HEK293 (cell line): ENCODE data around the gene HCFC1.
A peak's percentile ranks its signal among the peaks of the same experiment; 100 is the strongest.

Source experiments
- CTCF ChIA-PET: fragments of 350-600 bp; formaldehyde crosslinking; extraction: SDS; loops from one replicate; lab custom pipeline; 2021; ENCODE audit warnings: antibody characterized with exemption; lab: Yijun Ruan, JAX
- POLR2A ChIA-PET: fragments of 300-600 bp; formaldehyde crosslinking; extraction: SDS; loops from one replicate; lab custom pipeline; 2020; ENCODE audit warnings: antibody characterized with exemption, inconsistent platforms; lab: Yijun Ruan, JAX
- H3K27ac ChIP-seq: fragments of 200-500 bp; sonication (Bioruptor generic); 2 replicates; pipeline ENCODE4 v1.5.1; 2014; ENCODE audit warnings: low read depth, low read length, control low read depth, inconsistent platforms; ENCODE audit errors: extremely low read depth
- H3K36me3 ChIP-seq, 2 experiments: fragments of 200-500 bp in 1 of 2; sonication (Bioruptor generic) in 1 of 2; 1 replicate in 1 of 2; 2 replicates in 1 of 2; pipeline ENCODE4 v1.5.1; 2014 to 2017; ENCODE audit warnings: inconsistent platforms in 2 of 2, low read length in 2 of 2; ENCODE audit not compliant: control insufficient read depth in 2 of 2, insufficient read depth in 1 of 2
- H3K4me1 ChIP-seq: fragments of 200-500 bp; sonication (Bioruptor generic); 2 replicates; pipeline ENCODE4 v1.5.1; 2014; ENCODE audit warnings: mild to moderate bottlenecking, low read length, inconsistent platforms; ENCODE audit not compliant: control insufficient read depth, insufficient read depth
- H3K4me3 ChIP-seq: 2 replicates; pipeline ENCODE4 v1.5.1; 2011; ENCODE audit warnings: low read depth, mild to moderate bottlenecking, control low read depth, low read length, moderate library complexity
- H3K9me3 ChIP-seq: fragments of 200-500 bp; sonication (Bioruptor generic); 2 replicates; pipeline ENCODE4 v1.5.1; 2014; ENCODE audit warnings: low read depth, low read length, inconsistent platforms; ENCODE audit not compliant: control insufficient read depth, insufficient read depth
- MZF1 ChIP-seq: fragments of 450-650 bp; formaldehyde crosslinking; IDR thresholded peaks from 2 replicates; pipeline ENCODE4 v1.5.1; 2017; ENCODE audit warnings: missing biosample characterization, missing genetic modification characterization, borderline replicate concordance
- PRDM1 ChIP-seq: fragments of 450-650 bp; formaldehyde crosslinking; IDR thresholded peaks from 2 replicates; pipeline ENCODE4; 2016; ENCODE audit warnings: missing biosample characterization, missing genetic modification characterization
- SALL2 ChIP-seq: fragments of 450-650 bp; formaldehyde crosslinking; IDR thresholded peaks from 2 replicates; pipeline ENCODE4 v1.5.0; 2017; ENCODE audit warnings: missing biosample characterization, mild to moderate bottlenecking, missing genetic modification characterization, borderline replicate concordance
- ZBTB48 ChIP-seq: fragments of 450-650 bp; formaldehyde crosslinking; IDR thresholded peaks from 2 replicates; pipeline ENCODE4 v1.5.1; 2016; ENCODE audit warnings: missing biosample characterization, missing genetic modification characterization
- ZNF114 ChIP-seq: fragments of 450-650 bp; formaldehyde crosslinking; IDR thresholded peaks from 2 replicates; pipeline ENCODE4 v1.5.0; 2017; ENCODE audit warnings: missing biosample characterization, missing genetic modification characterization
- ZNF133 ChIP-seq: fragments of 450-650 bp; formaldehyde crosslinking; IDR thresholded peaks from 2 replicates; pipeline ENCODE4 v1.5.1; 2016; ENCODE audit warnings: missing biosample characterization, missing genetic modification characterization
- ZNF175 ChIP-seq: fragments of 450-650 bp; formaldehyde crosslinking; IDR thresholded peaks from 2 replicates; pipeline ENCODE4 v1.5.1; 2016; ENCODE audit warnings: missing biosample characterization, missing genetic modification characterization
- ZNF211 ChIP-seq: fragments of 450-650 bp; formaldehyde crosslinking; IDR thresholded peaks from 2 replicates; pipeline ENCODE4 v1.5.1; 2016; ENCODE audit warnings: low read depth, missing biosample characterization, missing genetic modification characterization
- ZNF350 ChIP-seq: fragments of 450-650 bp; formaldehyde crosslinking; IDR thresholded peaks from 2 replicates; pipeline ENCODE4 v1.5.0; 2017; ENCODE audit warnings: missing biosample characterization, mild to moderate bottlenecking, missing genetic modification characterization
- ZNF366 ChIP-seq: fragments of 450-650 bp; formaldehyde crosslinking; conservative IDR thresholded peaks from 2 replicates; pipeline ENCODE4 v1.5.1; 2016; ENCODE audit warnings: missing biosample characterization, missing genetic modification characterization
- ZNF37A ChIP-seq: fragments of 450-650 bp; IDR thresholded peaks from 2 replicates; pipeline ENCODE4 v1.5.1; 2018; ENCODE audit warnings: missing biosample characterization, missing genetic modification characterization
- ZNF404 ChIP-seq: fragments of 450-650 bp; formaldehyde crosslinking; IDR thresholded peaks from 2 replicates; pipeline ENCODE4 v1.5.1; 2017; ENCODE audit warnings: missing biosample characterization, missing genetic modification characterization
- ZNF473 ChIP-seq: fragments of 450-650 bp; formaldehyde crosslinking; IDR thresholded peaks from 2 replicates; pipeline ENCODE4 v1.5.1; 2017; ENCODE audit warnings: missing biosample characterization, missing genetic modification characterization
- ZNF555 ChIP-seq: fragments of 450-650 bp; formaldehyde crosslinking; conservative IDR thresholded peaks from 2 replicates; pipeline ENCODE4 v1.5.1; 2017; ENCODE audit warnings: missing biosample characterization, mild to moderate bottlenecking, missing genetic modification characterization, inconsistent platforms
- ZNF747 ChIP-seq: fragments of 450-650 bp; formaldehyde crosslinking; IDR thresholded peaks from 2 replicates; pipeline ENCODE4 v1.5.1; 2016; ENCODE audit warnings: missing biosample characterization, missing genetic modification characterization
- TF ChIP-seq, protein P1 (sequence below): fragments of 450-650 bp; formaldehyde crosslinking; conservative IDR thresholded peaks from 2 replicates; pipeline ENCODE4 v1.5.1; 2016; ENCODE audit warnings: low read depth, missing biosample characterization, missing genetic modification characterization
- TF ChIP-seq, protein P2 (sequence below): fragments of 450-650 bp; formaldehyde crosslinking; IDR thresholded peaks from 2 replicates; pipeline ENCODE4 v1.5.1; 2016; ENCODE audit warnings: missing biosample characterization, missing genetic modification characterization
- TF ChIP-seq, protein P3 (sequence below): fragments of 450-650 bp; formaldehyde crosslinking; IDR thresholded peaks from 2 replicates; pipeline ENCODE4 v1.5.1; 2017; ENCODE audit warnings: missing biosample characterization, missing genetic modification characterization
- TF ChIP-seq, protein P4 (sequence below): fragments of 450-650 bp; formaldehyde crosslinking; IDR thresholded peaks from 2 replicates; pipeline ENCODE4 v1.5.1; 2016; ENCODE audit warnings: missing biosample characterization, missing genetic modification characterization
- TF ChIP-seq, protein P5 (sequence below): sonication (generic); formaldehyde crosslinking; IDR thresholded peaks from 2 replicates; pipeline ENCODE4 v1.8.1; 2022; ENCODE audit warnings: mild to moderate bottlenecking, moderate library complexity, missing genetic modification reagents

The HCFC1 gene

GRCh38 chrX:153993079-153993478 is 21.5 kb upstream of the HCFC1 start (continued):
- TF ChIP-seq, protein P1, sequence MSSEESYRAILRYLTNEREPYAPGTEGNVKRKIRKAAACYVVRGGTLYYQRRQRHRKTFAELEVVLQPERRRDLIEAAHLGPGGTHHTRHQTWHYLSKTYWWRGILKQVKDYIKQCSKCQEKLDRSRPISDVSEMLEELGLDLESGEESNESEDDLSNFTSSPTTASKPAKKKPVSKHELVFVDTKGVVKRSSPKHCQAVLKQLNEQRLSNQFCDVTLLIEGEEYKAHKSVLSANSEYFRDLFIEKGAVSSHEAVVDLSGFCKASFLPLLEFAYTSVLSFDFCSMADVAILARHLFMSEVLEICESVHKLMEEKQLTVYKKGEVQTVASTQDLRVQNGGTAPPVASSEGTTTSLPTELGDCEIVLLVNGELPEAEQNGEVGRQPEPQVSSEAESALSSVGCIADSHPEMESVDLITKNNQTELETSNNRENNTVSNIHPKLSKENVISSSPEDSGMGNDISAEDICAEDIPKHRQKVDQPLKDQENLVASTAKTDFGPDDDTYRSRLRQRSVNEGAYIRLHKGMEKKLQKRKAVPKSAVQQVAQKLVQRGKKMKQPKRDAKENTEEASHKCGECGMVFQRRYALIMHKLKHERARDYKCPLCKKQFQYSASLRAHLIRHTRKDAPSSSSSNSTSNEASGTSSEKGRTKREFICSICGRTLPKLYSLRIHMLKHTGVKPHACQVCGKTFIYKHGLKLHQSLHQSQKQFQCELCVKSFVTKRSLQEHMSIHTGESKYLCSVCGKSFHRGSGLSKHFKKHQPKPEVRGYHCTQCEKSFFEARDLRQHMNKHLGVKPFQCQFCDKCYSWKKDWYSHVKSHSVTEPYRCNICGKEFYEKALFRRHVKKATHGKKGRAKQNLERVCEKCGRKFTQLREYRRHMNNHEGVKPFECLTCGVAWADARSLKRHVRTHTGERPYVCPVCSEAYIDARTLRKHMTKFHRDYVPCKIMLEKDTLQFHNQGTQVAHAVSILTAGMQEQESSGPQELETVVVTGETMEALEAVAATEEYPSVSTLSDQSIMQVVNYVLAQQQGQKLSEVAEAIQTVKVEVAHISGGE (tag by site-specific recombination) = no peak
- TF ChIP-seq MZF1 (no peak), ZNF175 (tag by site-specific recombination) (no peak)
- TF ChIP-seq, protein P2, sequence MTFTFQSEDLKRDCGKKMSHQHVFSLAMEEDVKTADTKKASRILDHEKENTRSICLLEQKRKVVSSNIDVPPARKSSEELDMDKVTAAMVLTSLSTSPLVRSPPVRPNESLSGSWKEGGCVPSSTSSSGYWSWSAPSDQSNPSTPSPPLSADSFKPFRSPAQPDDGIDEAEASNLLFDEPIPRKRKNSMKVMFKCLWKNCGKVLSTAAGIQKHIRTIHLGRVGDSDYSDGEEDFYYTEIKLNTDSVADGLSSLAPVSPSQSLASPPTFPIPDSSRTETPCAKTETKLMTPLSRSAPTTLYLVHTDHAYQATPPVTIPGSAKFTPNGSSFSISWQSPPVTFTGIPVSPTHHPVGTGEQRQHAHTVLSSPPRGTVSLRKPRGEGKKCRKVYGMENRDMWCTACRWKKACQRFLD (tag by site-specific recombination) = no peak

GRCh38 chrX:153992180-153992579 is 20.6 kb upstream of the HCFC1 start:
- no peaks in the 10 kb centered on the region for H3K4me1 ChIP-seq
- no peak for TF ChIP-seq ZNF404 (tag by site-specific recombination)
- TF ChIP-seq ZNF350 (tag by site-specific recombination) = no peak
- TF ChIP-seq, protein P3, sequence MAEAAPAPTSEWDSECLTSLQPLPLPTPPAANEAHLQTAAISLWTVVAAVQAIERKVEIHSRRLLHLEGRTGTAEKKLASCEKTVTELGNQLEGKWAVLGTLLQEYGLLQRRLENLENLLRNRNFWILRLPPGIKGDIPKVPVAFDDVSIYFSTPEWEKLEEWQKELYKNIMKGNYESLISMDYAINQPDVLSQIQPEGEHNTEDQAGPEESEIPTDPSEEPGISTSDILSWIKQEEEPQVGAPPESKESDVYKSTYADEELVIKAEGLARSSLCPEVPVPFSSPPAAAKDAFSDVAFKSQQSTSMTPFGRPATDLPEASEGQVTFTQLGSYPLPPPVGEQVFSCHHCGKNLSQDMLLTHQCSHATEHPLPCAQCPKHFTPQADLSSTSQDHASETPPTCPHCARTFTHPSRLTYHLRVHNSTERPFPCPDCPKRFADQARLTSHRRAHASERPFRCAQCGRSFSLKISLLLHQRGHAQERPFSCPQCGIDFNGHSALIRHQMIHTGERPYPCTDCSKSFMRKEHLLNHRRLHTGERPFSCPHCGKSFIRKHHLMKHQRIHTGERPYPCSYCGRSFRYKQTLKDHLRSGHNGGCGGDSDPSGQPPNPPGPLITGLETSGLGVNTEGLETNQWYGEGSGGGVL = no peak
- TF ChIP-seq, protein P4, sequence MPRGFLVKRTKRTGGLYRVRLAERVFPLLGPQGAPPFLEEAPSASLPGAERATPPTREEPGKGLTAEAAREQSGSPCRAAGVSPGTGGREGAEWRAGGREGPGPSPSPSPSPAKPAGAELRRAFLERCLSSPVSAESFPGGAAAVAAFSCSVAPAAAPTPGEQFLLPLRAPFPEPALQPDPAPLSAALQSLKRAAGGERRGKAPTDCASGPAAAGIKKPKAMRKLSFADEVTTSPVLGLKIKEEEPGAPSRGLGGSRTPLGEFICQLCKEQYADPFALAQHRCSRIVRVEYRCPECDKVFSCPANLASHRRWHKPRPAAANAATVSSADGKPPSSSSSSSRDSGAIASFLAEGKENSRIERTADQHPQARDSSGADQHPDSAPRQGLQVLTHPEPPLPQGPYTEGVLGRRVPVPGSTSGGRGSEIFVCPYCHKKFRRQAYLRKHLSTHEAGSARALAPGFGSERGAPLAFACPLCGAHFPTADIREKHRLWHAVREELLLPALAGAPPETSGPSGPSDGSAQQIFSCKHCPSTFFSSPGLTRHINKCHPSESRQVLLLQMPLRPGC (tag by site-specific recombination) = no peak
- no peak for TF ChIP-seq ZNF555 (tag by site-specific recombination)
- TF ChIP-seq ZNF37A (tag by site-specific recombination) = no peak
- TF ChIP-seq ZNF133 (tag by site-specific recombination) = no peak
- ChIA-PET POLR2A (interaction anchor here (0.7 kb wide), 1 partner anchor 28 kb away, joined by 5 read pairs; the partner anchor contains the start of gene IRAK1), CTCF (interaction anchor here (0.6 to 1.3 kb wide), 2 partner anchors 21 kb away, joined by 3 read pairs; no protein-coding TSS in a partner anchor)
- H3K27ac ChIP-seq = no peak overlapping the region
- H3K36me3 ChIP-seq = no peaks in the 10 kb centered on the region
- no peaks in the 10 kb centered on the region for H3K9me3 ChIP-seq
- H3K4me3 ChIP-seq = no peak overlapping the region

DNA sequence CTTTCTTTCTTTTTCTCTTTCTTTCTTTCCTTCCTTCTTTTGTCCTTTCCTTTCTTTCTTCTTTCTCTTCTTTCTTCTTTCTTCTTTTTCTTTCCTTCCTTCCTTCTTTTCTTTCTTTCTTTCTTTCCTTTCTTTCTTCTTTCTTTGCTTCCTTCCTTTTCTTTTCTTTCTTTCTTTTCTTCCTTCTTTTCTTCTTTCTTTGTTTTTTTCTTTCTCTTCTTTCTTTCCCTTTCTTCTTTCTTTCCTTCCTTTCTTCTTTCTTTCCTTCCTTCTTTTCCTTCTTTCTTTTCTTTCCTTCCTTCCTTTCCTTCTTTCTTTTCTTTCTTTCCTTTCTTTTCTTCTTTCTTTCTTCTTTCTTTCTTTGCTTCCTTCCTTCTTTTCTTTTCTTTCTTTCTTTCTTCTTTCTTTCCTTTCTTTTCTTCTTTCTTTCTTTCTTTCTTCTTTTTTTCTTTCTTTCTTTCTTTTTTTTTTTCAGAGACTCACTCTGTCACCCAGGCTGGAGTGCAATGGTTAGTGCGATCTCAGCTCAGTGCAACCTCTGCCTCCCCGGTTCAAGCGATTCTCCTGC is 19.5 kb upstream of the HCFC1 start:
- Histone ChIP-seq H3K27ac (no peak overlapping the region), H3K36me3 (no peaks in the 10 kb centered on the region), H3K4me3 (no peak overlapping the region), H3K4me1 (no peaks in the 10 kb centered on the region), H3K9me3 (no peaks in the 10 kb centered on the region)
- ChIA-PET POLR2A (interaction anchor here (0.7 kb wide), 1 partner anchor 367 kb away, joined by 4 read pairs; no protein-coding TSS in a partner anchor), CTCF (interaction anchor here (1.3 kb wide), 1 partner anchor 22 kb away, joined by 3 read pairs; no protein-coding TSS in a partner anchor)
- TF ChIP-seq, protein P5, sequence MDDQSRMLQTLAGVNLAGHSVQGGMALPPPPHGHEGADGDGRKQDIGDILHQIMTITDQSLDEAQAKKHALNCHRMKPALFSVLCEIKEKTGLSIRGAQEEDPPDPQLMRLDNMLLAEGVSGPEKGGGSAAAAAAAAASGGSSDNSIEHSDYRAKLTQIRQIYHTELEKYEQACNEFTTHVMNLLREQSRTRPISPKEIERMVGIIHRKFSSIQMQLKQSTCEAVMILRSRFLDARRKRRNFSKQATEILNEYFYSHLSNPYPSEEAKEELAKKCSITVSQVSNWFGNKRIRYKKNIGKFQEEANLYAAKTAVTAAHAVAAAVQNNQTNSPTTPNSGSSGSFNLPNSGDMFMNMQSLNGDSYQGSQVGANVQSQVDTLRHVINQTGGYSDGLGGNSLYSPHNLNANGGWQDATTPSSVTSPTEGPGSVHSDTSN (CRISPR knock-in tag) = no peak
- TF ChIP-seq ZNF747 (tag by site-specific recombination) (no peak), ZNF211 (tag by site-specific recombination) (no peak), ZBTB48 (tag by site-specific recombination) (no peak), ZNF473 (tag by site-specific recombination) (0 out of 2 replicates have a peak, but pooled peaks have one; percentile 9), SALL2 (tag by site-specific recombination) (0 out of 2 replicates have a peak, but pooled peaks have one; percentile 17), ZNF366 (tag by site-specific recombination) (peak; percentile 100), PRDM1 (peak; percentile 89), ZNF114 (peak; percentile 65; the same call in 1 of the 2 replicates)
- TF ChIP-seq, protein P4 (tag by site-specific recombination) = no peak
